ENCODE data around the gene DCC.

- TF ChIP-seq POLR2A (IDR thresholded peaks at IDR 0.05) (no peak), CTCF (IDR thresholded peaks at IDR 0.05 in 8 of 11, conservative IDR thresholded peaks at IDR 0.05 in 3 of 11) (no peak), POLR2AphosphoS5 (IDR thresholded peaks at IDR 0.05) (no peak)
Measured at GRCh38 chr18:52950155-52950554, 610.2 kb downstream of the DCC start.

Measured in spleen (tissue), 7 donors.